HG02642 (cell line): ENCODE measurements around the gene RASAL1.

Experiments
- ATAC-seq: cut with Tn5 transposase; IDR thresholded peaks from one replicate; pipeline ENCODE4 v1.9.1; 2021; ENCODE audit warnings: mild to moderate bottlenecking; ENCODE audit not compliant: unreplicated experiment, poor library complexity

The RASAL1 gene

DNA sequence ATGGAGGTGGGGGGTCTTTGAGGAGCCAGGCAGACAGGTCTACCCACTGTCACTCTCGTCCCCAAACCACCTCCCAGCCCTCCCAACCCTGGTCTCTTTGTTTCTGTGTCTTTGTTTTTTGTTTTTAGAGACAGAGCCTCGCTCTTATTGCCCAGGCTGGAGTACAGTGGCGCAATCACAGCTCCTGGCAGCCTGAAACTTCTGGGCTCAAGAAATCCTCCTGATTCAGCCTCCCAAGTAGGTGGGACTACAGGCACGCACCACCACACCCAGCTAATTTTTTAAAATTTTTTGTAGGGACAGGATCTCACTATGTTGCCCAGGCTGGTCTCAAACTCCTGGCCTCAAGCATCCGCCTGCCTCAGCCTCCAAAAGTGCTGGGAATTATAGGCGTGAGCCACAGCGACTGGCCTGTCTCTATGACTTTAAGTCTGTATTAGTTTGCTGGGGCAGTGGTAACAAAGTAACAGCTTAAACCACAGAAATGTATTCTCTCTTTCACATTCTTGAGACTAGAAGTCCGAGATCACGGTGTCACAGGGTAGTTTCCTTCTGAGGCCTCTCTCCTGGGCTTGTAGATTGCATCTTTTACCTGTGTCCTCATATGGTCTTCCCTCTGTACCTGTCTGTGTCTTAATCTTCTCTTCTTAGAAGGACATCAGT lies 52.9 kb downstream of the RASAL1 start:
- no peak for ATAC-seq

DNA sequence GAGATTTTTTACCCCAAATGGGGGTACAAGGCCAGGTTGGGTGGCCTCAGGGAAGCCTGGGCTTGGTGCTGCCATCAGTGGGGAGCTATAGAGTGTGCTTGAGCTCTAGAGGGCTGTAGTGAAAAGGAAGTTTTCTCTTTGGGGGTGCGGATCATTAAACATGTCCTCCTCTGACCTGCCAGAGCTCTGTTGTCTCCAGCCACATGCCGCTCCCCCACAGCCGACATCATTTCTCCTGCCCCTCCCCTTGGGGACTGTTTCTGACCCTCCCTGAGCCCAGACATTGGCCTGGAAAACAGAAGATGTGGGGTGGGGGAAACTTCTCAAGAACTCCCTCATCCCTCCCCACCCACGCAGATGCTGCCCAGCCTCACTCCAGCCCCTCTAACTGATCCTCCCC lies 53.7 kb downstream of the RASAL1 start:
- ATAC-seq = no peak

DNA sequence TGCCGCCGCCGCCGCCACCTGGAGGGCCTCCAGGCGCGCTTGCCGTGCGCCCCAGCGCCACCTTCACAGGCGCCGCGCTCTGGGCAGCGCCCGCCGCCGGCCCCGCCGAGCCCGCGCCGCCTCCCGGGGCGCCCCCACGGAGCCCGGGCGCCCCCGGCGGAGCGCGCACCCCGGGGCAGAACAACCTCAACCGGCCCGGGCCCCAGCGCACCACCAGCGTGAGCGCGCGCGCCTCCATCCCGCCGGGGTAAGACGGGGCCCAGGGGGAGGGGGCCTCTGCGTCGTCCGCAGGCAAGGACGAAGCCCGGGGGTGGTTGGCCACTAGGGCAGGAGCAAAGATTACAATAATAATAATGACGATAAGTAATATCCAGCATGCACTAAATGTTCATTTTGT lies 57.7 kb downstream of the RASAL1 start:
- no peak for ATAC-seq

DNA sequence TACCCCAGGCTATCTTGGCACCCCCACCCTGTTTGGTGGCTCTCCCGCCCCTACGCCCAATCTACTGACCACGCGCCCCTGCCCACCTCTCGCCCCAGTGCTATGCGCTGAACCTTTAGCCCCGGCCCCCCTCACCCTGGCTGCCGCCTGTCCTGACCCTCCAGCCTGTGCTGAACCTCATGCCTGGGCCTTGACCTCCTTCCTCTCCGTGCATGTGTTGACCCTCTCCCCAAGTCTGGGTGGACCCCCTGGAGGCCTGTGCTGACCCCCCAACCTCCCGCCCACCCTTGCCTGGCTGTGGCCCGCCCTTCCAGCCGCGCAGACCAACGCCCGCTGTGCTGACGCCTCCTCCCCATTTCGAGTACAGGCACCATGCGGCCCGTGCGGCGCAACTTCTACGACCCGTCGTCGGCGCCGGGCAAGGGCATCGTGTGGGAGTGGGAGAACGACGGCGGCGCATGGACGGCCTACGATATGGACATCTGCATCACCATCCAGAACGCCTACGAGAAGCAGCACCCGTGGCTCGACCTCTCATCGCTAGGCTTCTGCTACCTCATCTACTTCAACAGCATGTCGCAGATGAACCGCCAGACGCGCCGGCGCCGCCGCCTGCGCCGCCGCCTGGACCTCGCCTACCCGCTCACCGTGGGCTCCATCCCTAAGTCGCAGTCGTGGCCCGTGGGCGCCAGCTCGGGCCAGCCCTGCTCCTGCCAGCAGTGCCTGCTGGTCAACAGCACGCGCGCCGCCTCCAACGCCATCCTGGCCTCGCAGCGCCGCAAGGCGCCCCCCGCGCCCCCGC lies 58.3 kb downstream of the RASAL1 start:
- no peak for ATAC-seq

DNA sequence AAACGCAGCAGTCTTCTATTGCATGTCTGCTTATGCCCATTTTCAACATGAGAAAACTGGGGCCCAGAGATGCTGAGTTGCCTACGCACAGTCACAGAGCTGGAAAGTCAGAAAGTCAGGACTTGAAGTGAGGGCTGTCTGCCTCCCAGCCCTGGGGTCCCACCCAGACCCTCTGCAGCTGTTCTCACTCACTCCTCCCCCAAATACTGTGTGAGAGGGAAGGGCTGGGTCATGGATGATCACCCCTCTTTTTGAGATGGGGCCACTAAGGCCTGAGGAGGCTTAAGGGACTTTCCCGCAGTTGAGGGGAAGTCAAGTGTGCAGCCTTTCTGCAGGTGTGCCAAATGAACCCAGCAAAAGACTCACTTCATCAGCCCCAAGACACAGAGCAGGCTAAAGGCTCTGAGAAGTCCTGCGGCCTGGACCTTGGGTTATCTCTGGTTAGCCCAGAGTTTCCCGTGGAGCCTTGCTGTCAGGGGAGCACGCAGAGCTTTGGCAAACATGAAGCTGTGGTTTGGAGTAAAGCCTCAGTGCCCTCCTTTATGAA lies 60.4 kb downstream of the RASAL1 start:
- peak; percentile 90 for ATAC-seq

DNA sequence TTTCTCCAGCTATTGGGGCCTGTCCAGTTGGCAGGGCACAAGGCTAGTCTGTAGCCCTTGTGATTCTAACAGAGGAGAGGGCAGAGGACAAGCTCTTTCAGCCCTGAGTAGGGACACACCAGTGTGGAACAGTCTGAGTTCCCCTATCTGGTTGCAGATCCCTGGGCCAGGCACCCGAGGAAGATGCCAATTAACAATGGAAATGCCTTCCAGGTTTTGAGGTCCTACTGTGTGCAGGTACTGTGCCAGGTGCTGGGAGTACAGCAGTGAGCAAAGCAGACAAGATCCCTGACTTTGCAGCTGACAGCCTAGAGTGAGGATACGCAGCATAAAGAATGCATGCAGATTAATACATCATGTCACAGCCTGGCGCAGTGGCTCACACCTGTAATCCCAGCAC lies 62.0 kb downstream of the RASAL1 start:
- no peak for ATAC-seq

DNA sequence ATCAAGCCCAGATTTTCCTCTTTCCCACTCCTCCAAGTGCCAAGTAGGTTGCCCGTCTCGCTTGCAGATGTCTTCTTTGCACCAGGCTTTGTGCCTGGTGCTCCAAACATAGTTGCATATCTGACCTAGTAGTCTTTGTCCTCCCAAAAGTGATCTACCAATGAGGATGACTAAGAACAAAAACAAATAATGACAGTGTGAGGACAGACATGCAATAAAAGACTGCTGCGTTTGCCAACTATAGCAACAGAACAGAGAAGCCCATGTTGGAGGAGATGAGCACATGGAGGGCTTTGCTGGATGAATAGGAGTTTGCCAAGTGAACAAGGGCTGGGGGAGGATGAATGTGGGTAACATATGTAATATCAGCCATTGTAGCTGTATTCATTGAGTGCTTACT lies 63.4 kb downstream of the RASAL1 start:
- no peak for ATAC-seq

DNA sequence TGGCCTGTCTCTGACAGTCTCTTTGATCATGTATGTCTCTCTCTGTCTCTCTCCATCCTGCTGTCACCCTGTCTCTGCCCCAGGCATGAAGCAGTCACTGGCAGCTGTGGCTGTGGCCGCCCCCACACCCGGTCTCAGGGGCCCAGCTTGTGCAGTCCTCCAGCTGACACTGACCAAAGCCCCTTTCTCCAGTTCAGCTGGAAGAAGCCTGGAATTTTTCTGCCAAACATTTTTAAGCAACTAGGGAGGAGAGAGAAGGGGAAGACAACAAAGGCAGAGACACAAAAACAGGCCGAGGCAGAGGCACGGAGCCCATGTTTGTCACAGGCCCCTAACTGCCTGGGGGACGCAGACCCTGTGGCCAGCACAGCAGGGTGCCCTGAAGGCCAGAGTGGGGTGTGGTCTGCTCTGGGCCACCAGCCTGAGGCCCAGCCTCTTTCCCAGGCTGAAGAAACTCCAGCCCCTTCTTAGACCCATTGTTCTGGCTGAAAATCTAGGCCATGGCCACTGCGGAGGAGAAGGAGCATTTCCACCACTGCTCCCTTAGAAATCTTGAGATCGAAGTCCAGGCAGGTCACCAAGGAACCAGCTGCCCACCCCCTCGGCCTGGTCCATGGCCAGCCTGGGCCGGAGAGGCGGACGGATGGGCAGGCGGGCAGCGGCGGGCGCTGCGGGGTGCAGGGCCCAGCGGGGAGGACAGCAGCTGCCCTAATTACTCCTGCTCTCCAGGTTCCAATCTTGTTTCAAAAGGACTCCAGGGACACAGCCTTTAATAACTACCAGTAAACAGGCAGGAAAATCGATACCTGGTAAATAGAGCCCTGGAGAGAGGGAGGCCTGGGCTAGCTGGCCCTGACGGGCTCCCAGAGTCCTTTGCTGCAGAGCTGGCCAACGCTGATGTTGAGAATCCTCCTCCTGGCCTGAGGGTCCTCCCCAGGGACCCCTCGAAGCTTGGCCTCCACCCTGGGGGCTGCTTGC lies 64.1 kb downstream of the RASAL1 start:
- ATAC-seq = no peak

DNA sequence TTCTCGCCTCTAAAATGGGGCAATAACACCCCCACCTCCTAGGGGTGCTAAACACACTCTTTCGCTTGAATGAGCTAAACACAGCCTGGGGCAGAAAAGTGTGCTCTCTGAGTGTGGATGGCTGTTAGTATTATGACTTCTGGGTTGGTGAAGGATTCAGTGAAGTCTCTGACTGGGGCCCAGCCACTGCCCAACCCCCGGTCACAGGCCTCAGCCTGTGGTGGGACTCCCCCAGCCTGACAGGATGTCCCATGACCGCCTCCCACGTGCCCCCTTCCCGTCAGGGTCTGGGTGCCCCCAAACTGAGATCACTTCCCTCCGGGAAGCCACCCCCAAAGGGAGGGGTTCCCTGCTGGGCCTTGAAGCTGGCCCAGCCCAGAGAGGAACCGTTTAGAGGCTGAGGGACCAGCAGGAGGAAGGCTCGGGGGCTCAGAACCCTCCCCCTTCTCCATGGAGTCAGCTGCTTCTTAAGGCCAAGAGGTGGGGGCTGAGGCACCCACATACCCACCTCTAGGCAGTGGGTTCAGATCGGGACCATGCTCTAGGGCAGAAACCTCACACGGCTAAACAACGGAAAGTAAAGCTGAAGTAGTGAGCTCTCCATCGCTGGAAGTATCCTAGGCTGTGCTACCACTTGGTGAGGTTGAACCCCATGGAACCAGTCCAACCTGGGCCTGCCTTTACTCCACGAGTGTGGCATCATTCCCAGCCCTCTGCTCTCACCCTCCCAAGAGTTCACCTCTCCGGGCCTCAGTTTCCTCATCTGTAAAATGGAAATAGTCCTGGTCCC lies 65.2 kb downstream of the RASAL1 start:
- no peak for ATAC-seq

DNA sequence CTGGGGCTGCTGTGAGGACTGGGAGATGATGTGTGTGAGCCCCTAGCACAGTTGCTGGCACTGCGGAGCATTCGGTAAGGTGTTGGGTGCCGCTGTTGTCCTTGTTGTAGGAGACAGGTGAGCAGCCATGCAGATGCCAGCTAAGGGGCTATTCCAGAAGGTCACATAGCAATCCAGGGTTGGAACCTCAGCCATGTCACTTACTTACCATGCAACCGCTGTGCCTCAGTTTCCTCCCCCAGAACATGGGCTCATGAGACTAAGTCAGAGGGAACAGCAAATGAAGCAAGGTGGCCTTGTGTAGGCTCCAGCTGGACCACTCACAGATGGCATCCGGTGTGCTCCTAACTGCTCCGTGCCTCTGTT lies 65.8 kb downstream of the RASAL1 start:
- ATAC-seq = no peak

DNA sequence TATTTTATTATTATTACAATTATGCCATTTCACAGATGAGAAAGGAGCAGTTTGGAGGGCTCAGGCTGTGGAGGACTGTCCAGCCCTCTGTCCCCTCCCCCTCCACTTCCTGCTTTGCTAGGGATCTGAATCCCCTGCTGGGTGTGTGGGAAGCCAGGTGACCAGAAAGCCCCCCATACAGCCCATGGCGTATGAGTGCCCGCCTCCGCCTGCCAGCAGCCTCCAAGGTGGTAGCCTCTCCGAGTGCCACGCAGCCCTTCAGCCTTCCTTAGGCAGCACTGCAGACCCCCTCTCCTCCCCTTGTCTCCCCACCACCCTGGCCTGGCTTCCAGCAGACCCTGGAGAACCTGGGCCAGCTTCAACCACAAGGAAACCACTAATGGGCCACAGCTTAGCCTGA lies 66.4 kb downstream of the RASAL1 start:
- no peak for ATAC-seq

DNA sequence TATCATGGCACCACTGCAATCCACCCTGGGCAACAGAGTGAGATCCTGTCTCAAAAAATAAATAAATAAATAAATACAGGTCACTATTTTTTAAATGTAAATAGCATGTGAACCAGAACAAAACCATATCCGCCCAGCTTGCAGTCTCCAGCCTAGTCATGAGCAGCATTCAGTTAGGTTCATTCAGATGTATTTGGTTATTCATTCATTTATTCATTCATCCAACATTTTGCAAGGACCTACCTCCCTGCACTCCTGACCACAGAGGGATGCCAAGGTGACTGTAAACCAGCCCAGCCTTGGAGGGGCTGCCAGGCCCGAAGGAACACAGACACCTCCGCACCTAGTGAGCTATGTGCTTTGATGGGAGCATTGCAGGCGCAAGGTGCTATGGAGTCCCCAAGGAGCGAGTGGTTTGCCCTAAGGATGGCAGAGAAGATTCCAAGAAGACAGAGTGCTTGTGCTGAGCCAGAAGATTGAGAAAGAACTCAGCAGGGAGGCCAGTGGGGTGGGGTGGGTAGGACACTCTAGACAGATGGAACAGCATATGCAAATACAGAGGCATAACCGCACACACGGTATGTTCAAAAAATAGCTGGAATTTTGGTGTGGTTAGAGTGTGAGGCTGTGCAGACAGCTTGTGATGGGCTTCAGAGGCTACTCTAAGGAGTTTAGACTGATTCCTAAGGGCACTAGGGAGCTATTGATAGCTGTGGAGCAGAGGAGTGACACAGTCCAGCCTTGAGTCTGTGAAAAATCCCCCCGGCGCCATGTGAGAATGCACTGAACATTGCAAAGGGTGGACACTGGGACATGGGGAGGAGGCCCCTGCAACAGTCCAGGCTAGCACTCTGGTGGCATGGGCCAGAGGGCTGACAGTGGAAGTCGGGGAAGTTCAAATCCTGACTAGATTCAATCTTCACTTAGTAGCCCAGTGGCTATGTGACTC lies 67.3 kb downstream of the RASAL1 start:
- no peak for ATAC-seq

DNA sequence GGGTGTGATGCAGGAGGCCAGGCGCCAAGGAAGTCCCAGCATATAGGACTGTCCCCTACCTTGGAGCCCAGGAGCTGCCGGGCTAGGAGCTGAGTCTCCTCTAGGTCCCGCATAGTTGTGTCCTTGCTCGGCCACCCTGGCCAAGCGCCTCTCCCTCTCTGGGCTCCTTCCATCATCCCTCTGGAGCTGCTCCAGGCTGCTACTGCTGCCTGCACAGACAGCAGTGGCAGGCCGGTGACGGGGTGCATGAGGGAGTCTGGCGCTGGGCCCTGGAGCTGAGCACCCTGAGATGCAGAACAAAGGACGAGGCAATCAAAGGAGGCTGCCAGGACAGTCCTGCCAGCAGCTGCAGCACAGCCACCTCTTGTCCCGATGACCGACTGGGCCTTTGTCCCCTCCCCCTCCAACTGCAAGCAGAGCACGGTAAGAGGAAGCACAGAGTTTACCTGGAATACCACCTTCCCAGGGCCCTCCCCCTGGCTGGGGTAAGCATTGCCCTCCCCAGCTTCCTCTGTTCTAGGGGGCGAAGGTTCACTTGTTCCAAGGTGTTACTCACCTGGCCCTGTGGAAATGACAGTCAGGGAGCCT lies 68.7 kb downstream of the RASAL1 start:
- ATAC-seq = no peak

DNA sequence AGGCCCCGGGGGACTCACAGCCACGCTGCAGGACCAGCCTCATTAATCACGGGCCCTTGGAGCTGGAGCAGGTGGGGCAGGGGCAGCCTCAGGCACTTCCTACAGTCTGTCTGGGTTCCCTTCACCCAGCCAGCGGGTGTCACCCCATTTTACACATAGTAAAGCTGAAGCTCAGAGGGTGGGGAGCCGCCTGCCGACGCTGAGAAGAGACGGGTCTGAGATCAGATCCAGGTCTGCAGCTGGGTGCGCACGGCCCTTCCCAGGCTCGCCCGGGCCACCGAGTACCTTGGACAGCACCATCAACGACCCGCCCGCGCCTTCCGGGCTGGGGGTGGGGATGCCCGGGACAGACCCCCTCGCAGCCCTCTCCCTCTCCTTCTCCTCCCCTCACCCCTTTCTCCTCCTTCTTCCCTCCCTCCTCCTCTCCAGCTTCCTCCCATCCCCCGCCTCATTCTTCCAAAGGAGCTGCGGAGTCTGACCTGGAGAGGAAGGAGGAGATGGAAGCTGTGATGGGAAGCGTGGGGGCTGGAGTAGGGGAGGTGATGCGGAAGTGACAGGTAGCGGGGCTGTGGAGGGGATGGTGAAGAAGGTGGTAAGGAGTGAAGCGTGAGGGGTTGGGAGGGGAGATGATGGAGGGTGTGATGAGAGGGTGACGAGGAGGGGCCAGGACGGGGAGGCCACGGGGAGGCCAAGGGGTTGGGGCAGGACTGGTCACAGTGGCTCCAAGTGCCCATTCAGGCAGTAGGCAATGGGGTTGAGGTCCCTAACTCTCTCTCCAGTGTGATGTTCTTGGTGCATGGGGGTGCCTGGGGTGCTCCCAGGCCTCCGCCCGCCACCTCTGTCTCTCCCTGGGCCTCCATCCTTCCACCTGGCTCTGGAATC lies 70.2 kb downstream of the RASAL1 start:
- ATAC-seq = no peak

DNA sequence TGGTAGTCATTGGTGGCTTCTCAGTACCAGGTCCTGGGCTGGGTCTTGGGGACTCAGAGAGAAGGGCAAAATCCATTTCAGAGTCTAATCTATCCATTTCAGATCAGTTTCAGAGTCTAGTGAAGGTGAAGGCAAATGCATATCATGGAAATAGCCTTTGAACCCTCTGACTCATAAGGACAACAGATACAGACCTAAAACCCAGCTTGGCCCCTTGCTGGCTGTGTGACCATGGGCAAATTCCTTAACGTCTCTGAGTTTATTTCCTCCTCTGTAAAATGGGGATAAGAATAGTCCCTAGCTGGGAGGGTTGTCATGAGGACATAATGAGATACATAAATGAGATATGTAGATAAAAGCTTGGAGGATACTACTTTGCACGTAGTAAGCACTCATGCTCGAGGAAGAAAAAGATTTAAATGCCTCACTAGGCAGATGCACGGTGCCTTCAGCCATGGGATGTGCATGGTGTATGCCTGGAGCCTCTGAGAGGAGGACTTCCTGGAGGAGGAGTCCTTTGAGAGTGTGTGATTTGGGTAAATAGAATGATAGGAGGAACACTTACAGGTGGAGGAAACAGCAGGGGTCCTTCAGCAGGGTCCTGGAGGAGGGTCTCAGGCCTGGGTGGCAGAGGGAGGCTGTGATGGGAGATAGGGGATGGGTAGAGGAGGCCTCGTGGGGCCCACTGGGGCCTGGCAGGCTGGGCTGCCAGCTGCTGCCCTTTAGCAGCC lies 71.0 kb downstream of the RASAL1 start:
- no peak for ATAC-seq

DNA sequence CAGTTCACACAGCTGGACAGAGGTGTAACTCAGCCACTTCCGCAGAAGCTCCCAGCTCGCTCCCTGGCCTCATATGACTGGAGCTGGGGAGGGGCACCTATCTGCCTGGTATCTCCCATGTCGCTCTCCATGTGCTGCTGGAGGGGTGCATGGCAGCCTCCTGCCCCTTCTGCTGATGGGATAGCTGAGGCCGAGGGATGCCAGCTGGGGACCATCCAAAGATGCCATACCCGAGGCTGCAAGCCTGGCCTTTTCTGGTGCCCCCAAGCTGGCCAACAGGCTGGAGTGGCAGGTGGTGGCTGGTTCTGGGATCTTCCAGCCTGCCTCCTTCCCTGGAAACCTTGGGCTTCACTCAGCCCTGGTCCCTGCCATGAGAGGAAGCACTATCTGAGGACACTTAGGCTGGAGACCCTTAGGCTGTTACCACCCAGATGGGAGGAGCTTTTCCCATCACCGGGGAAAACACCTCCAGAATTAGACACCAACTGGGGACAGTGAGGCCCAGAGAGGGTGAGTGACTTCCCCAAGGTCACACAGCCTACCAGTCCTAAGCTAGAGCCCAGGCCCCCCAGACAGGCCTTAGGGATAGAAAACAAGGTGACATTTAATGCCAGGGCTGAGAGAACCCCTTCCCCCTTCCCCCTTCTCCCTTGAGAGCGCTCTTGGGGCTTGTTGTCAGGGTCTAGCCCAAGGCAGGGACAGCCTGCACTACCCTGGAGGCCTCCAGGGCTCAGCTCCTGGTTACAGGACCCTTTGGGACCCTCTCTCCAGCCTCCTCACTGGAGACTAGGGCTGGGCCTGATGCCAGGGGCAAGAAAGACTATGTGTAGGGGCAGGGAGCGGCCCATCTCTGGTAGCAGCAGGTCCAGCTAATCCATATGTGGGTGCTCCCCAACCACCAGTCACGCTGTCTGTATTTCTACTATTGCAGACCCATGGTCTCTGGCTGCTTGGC lies 71.9 kb downstream of the RASAL1 start:
- no peak for ATAC-seq
